H1 (cell line): ENCODE data around the gene PPP2R3B. TPM values are rescaled to one million over a fixed set of nuclear protein-coding genes. Genes with fewer than 3 reads are reported as not detected.

ENCODE experiments used
- CTCF ChIA-PET: fragments of 300-600 bp; sonication (Branson Sonifier 250); formaldehyde crosslinking; loops from one replicate; lab custom pipeline; 2021; ENCODE audit not compliant: partially characterized antibody; lab: Charles Lee
- POLR2A ChIA-PET: fragments of 300-600 bp; sonication (Branson Sonifier 250); formaldehyde crosslinking; loops from one replicate; lab custom pipeline; 2021; ENCODE audit warnings: inconsistent platforms; ENCODE audit not compliant: partially characterized antibody; lab: Charles Lee
- DNase-seq, 2 experiments: peaks; one replicate each; pipeline versions ENCODE4 v3.0.0 to v3.0.0-alpha.2; 2010 to 2022; ENCODE audit warnings: low spot score in 2 of 2, low read depth in 1 of 2, mixed read lengths in 1 of 2
- FAIRE-seq: peaks from 2 replicates; lab custom pipeline; 2011; peaks lifted over from hg19 to GRCh38; lab: Jason Lieb, UNC
- H2AFZ ChIP-seq: 2 replicates; pipeline ENCODE4 v1.8.1; 2012; ENCODE audit warnings: low read length, inconsistent platforms
- H2AK5ac ChIP-seq: 2 replicates; pipeline ENCODE4 v1.6.1; 2013; ENCODE audit warnings: low read depth, low read length
- H2BK120ac ChIP-seq: replicated peaks from 2 replicates; pipeline ENCODE3; 2013; ENCODE audit warnings: low read depth, low read length, inconsistent platforms
- H2BK12ac ChIP-seq: 2 replicates; pipeline ENCODE4 v1.6.1; 2013; ENCODE audit warnings: low read depth, low read length
- H2BK15ac ChIP-seq: 2 replicates; pipeline ENCODE4 v1.6.1; 2013; ENCODE audit warnings: low read length
- H2BK20ac ChIP-seq: 2 replicates; pipeline ENCODE4 v1.6.1; 2013; ENCODE audit warnings: low read length
- H2BK5ac ChIP-seq: 2 replicates; pipeline ENCODE4 v1.6.1; 2013; ENCODE audit warnings: low read depth, low read length
- H3K14ac ChIP-seq: 2 replicates; pipeline ENCODE4 v1.6.1; 2013; ENCODE audit warnings: inconsistent platforms; ENCODE audit not compliant: insufficient read length
- H3K18ac ChIP-seq: 2 replicates; pipeline ENCODE4 v1.6.1; 2013; ENCODE audit warnings: low read length; ENCODE audit errors: extremely low read depth
- H3K23ac ChIP-seq: 2 replicates; pipeline ENCODE4 v1.6.1; 2013; ENCODE audit warnings: inconsistent platforms; ENCODE audit not compliant: insufficient read length
- H3K23me2 ChIP-seq: 2 replicates; pipeline ENCODE4 v1.6.1; 2013; ENCODE audit warnings: low read depth, low read length
- H3K27ac ChIP-seq: 2 replicates; pipeline ENCODE4 v1.6.1; 2011; ENCODE audit warnings: low read depth, low read length, inconsistent platforms
- H3K27me3 ChIP-seq, 4 experiments: replicated peaks in 1 of 4; 1 replicate in 1 of 4; 2 replicates in 3 of 4; pipeline versions ENCODE4 v1.6.1 to v1.8.1; 2011 to 2013; ENCODE audit warnings: low read length in 3 of 4, mild to moderate bottlenecking in 3 of 4, inconsistent platforms in 2 of 4, mixed read lengths in 2 of 4, moderate library complexity in 1 of 4; ENCODE audit not compliant: control insufficient read depth in 3 of 4, insufficient read depth in 3 of 4; ENCODE audit errors: extremely low read depth in 1 of 4
- H3K36me3 ChIP-seq, 4 experiments: 2 replicates each; pipeline versions ENCODE4 v1.6.1 to v1.8.1; 2011 to 2013; ENCODE audit warnings: mild to moderate bottlenecking in 4 of 4, low read length in 3 of 4, moderate library complexity in 2 of 4, control low read depth in 1 of 4, inconsistent platforms in 1 of 4; ENCODE audit not compliant: insufficient read depth in 4 of 4, control insufficient read depth in 2 of 4
- H3K4ac ChIP-seq: replicated peaks from 2 replicates; pipeline ENCODE3; 2013; ENCODE audit warnings: low read length, low read depth, mixed read lengths, inconsistent platforms; ENCODE audit not compliant: insufficient read length
- H3K4me1 ChIP-seq, 4 experiments: replicated peaks in 1 of 4; 1 replicate in 1 of 4; 2 replicates in 3 of 4; pipeline versions ENCODE4 v1.6.1 to v1.8.1; 2011 to 2013; ENCODE audit warnings: low read length in 3 of 4, inconsistent platforms in 2 of 4, mixed read lengths in 1 of 4; ENCODE audit not compliant: insufficient read depth in 4 of 4, control insufficient read depth in 3 of 4
- H3K4me2 ChIP-seq, 2 experiments: 2 replicates each; pipeline versions ENCODE4 v1.6.1 to v1.8.1; 2011 to 2013; ENCODE audit warnings: low read depth in 2 of 2, low read length in 2 of 2, control low read depth in 1 of 2, inconsistent platforms in 1 of 2, mild to moderate bottlenecking in 1 of 2; ENCODE audit not compliant: insufficient read depth in 1 of 2
- H3K4me3 ChIP-seq, 4 experiments: fragments of 200-600, 300-600 bp in 1 of 4; sonication (generic), shearing (Covaris generic), sonication (Bioruptor Twin) in 1 of 4; 2 replicates each; pipeline versions ENCODE4 v1.5.1 to v1.8.1; 2011 to 2016; ENCODE audit warnings: low read length in 4 of 4, low read depth in 3 of 4, control low read depth in 2 of 4, inconsistent platforms in 2 of 4, mild to moderate bottlenecking in 2 of 4, mixed read lengths in 1 of 4, moderate library complexity in 1 of 4; ENCODE audit not compliant: insufficient read depth in 2 of 4; ENCODE audit errors: extremely low read depth in 1 of 4
- H3K56ac ChIP-seq: replicated peaks from 2 replicates; pipeline ENCODE3; 2013; ENCODE audit warnings: low read depth, mild to moderate bottlenecking, mixed read lengths, low read length, inconsistent platforms; ENCODE audit not compliant: insufficient read length
- H3K79me1 ChIP-seq: 2 replicates; pipeline ENCODE4 v1.6.1; 2013; ENCODE audit warnings: low read depth, low read length, control low read depth
- H3K79me2 ChIP-seq, 2 experiments: 2 replicates each; pipeline versions ENCODE4 v1.6.1 to v1.8.1; 2012 to 2013; ENCODE audit warnings: low read length in 2 of 2, mild to moderate bottlenecking in 2 of 2, inconsistent platforms in 1 of 2; ENCODE audit not compliant: insufficient read depth in 2 of 2, control insufficient read depth in 1 of 2
- H3K9ac ChIP-seq, 4 experiments: replicated peaks in 1 of 4; 1 replicate in 1 of 4; 2 replicates in 3 of 4; pipeline versions ENCODE4 v1.6.1 to v1.8.1; 2011 to 2013; ENCODE audit warnings: low read depth in 3 of 4, low read length in 3 of 4, control low read depth in 2 of 4, mild to moderate bottlenecking in 2 of 4, moderate library complexity in 2 of 4, inconsistent platforms in 1 of 4; ENCODE audit errors: extremely low read depth in 1 of 4
- H3K9me3 ChIP-seq, 2 experiments: 2 replicates each; pipeline versions ENCODE4 v1.6.1 to v1.8.1; 2012 to 2013; ENCODE audit warnings: mild to moderate bottlenecking in 2 of 2, moderate library complexity in 2 of 2, control low read depth in 1 of 2, inconsistent platforms in 1 of 2, low read depth in 1 of 2, low read length in 1 of 2, mixed read lengths in 1 of 2; ENCODE audit not compliant: insufficient read depth in 2 of 2
- H4K20me1 ChIP-seq, 2 experiments: replicated peaks in 1 of 2; 2 replicates each; pipeline versions ENCODE3 to v1.8.1; 2011 to 2013; ENCODE audit warnings: inconsistent platforms in 2 of 2, low read length in 2 of 2, mild to moderate bottlenecking in 1 of 2; ENCODE audit not compliant: insufficient read depth in 2 of 2, control insufficient read depth in 1 of 2
- H4K5ac ChIP-seq: 2 replicates; pipeline ENCODE4 v1.6.1; 2013; ENCODE audit warnings: low read length, low read depth, mixed read lengths, inconsistent platforms; ENCODE audit not compliant: insufficient read length
- H4K8ac ChIP-seq: 2 replicates; pipeline ENCODE4 v1.8.0; 2013; ENCODE audit warnings: mild to moderate bottlenecking, moderate library complexity, low read length, inconsistent platforms; ENCODE audit not compliant: insufficient read depth; ENCODE audit errors: extremely low read depth
- H4K91ac ChIP-seq: replicated peaks from 2 replicates; pipeline ENCODE3; 2013; ENCODE audit warnings: low read length, mixed read lengths, inconsistent platforms; ENCODE audit not compliant: insufficient read length
- CHD1 ChIP-seq: IDR thresholded peaks from 2 replicates; pipeline ENCODE4 v1.6.1; 2012; ENCODE audit warnings: low read depth, low read length, improper control_type of control experiment
- POLR2AphosphoS5 ChIP-seq: IDR thresholded peaks from 2 replicates; pipeline ENCODE4 v1.6.1; 2011; ENCODE audit warnings: low read depth, low read length
- WGBS, 2 experiments: shearing (Covaris generic) in 1 of 2; methylation state at CpG; one replicate each; pipeline versions ENCODE4 v1.1.6 to v1.1.7; 2013 to 2015; ENCODE audit warnings: low lambda C conversion rate in 2 of 2, mixed read lengths in 2 of 2, inconsistent platforms in 1 of 2, low coverage in 1 of 2, missing lambda C conversion rate in 1 of 2; ENCODE audit not compliant: insufficient replicate concordance in 2 of 2, insufficient coverage in 1 of 2, insufficient read length in 1 of 2; ENCODE audit errors: extremely low coverage in 1 of 2, missing lambda C conversion rate in 1 of 2; 5-methylcytosine and 5-hydroxymethylcytosine counted together
- polyA plus RNA-seq, 7 experiments: library from polyadenylated mRNA; depleted of rRNA in 3 of 7; stranded (reverse) in 5 of 7; unstranded in 2 of 7; fragments of >200 nt in 5 of 7; fragments of 200-250 nt in 2 of 7; gene quantifications; 1 replicate in 5 of 7; 2 replicates in 1 of 7; 4 replicates in 1 of 7; pipeline versions ENCODE4 v1.2.1 to v1.2.3, GENCODE V29; 2011 to 2013; ENCODE audit warnings: missing spikeins in 2 of 7, mixed read lengths in 2 of 7
- total RNA-seq: library from RNA; stranded (reverse); fragmentation: NEBNext Ultra II Directional; extraction: Animal tissue kit (Norgen Biotek cat#: 25700); gene quantifications from 2 replicates; pipeline ENCODE4 v1.2.1, GENCODE V29; 2021

The PPP2R3B gene
- total and polyA plus RNA-seq, 2 of the 8 experiments (the other 6 are each of a cell fraction or from before 2014, with no cell fraction given), result 47.6 to 86.7 TPM

GRCh38 chrX:386239-386767 is 404 bp downstream of the PPP2R3B start:
- no peak overlapping the region for H3K14ac ChIP-seq
- peaks cover 7% of the 10 kb centered on the region for H3K79me1 ChIP-seq
- H2BK12ac ChIP-seq, result no peak overlapping the region
- no peak overlapping the region for H3K56ac ChIP-seq
- WGBS, 2 experiments, result 7% methylated on average over 12 of the region's 57 CpGs; no CpG with 5 or more reads in 1 of the 2 experiments
- POLR2A ChIA-PET, result no interaction called here
- H2AFZ ChIP-seq, result no peak overlapping the region
- no peak for DNase-seq
- H4K8ac ChIP-seq, result peak overlapping the region; percentile 100; the same call in 1 of the 2 replicates
- H3K4me3 ChIP-seq, result peak overlapping the region; percentile 64 to 99 (median 97)
- no peak for FAIRE-seq
- H3K23ac ChIP-seq, result no peak overlapping the region
- peaks cover 7 to 33% of the 10 kb centered on the region in 2 experiments; a peak in 3 of 4 replicates for H3K79me2 ChIP-seq
- no peak overlapping the region; the same call in 1 of the 2 replicates for H2BK5ac ChIP-seq
- H4K20me1 ChIP-seq, result no peaks in the 10 kb centered on the region
- no peak overlapping the region for H2AK5ac ChIP-seq
- TF ChIP-seq POLR2AphosphoS5 (0 out of 2 replicates have a peak, but pooled peaks have one; percentile 27), CHD1 (no peak)
- peaks cover 4% of the 10 kb centered on the region for H3K23me2 ChIP-seq
- H3K9ac ChIP-seq, result peak overlapping the region; percentile 69 to 100 (median 98)
- H3K4ac ChIP-seq, result no peak overlapping the region
- no peaks in the 10 kb centered on the region for H3K9me3 ChIP-seq
- peaks cover 0 to 5% (median 0%) of the 10 kb centered on the region in 4 experiments; a peak in 1 of 8 replicates for H3K36me3 ChIP-seq
- CTCF ChIA-PET, result no interaction called here
- H2BK20ac ChIP-seq, result no peak overlapping the region
- H2BK120ac ChIP-seq, result no peak overlapping the region
- H3K4me2 ChIP-seq, result peak overlapping the region; percentile 64 to 69
- no peak overlapping the region for H2BK15ac ChIP-seq
- peak overlapping the region; percentile 40 for H4K5ac ChIP-seq
- no peaks in the 10 kb centered on the region; a peak in 3 of 7 replicates for H3K4me1 ChIP-seq
- H3K27me3 ChIP-seq, result no peaks in the 10 kb centered on the region
- H3K18ac ChIP-seq, result no peak overlapping the region
- H3K27ac ChIP-seq, result peak overlapping the region; percentile 100
- H4K91ac ChIP-seq, result no peak overlapping the region
